Measurements from ENCODE around the gene PCK2. TPM values are rescaled to one million over a fixed set of nuclear protein-coding genes. Genes with fewer than 3 reads are reported as not detected.

PCK2 gene
- total and polyA plus RNA-seq, 2 of the 8 experiments (the other 6 are each of a cell fraction or from before 2014, with no cell fraction given): 81.9 to 115 TPM

DNA sequence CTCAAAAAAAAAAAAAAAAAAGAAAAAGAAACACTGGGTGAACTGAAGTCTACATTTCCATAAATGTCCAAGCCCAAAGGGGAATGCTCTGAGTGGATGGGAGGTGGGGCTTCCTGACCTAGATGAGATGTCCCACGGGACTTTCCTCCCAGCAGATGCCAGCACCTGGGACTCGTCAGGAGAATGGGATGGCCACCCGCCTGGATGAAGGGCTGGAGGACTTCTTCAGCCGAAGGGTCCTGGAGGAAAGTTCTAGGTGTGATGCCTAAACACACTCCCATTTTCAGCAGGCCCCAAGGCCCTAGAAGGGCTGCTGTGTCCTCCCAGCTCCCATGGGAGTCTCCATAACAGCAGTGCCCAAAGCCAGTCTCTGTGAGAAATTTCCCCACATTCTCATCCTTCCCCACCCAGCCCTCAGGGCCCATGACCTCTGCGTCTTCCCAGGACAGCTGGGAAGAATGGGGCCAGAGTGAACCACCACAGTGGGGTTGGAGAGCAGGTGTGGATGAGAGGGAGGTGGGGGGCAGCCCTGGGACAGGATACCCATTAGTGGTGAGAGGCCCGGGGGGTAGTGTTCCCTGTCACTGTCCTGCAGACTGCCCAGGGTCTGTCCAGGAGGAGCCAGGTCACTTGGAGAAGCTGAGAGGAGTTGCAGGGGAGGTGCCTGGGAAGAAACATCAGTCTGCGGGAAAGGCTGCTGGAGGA lies 29.9 kb upstream of the PCK2 start:
- Histone ChIP-seq H3K4me3 (ENCODE audit: extremely low read depth in 1 of 4, insufficient read depth in 2 of 4, low read depth in 3 of 4, low read length in 4 of 4) (no peak overlapping the region), H2BK5ac (ENCODE audit: low read depth, low read length) (no peak overlapping the region), H2BK15ac (ENCODE audit: low read length) (no peak overlapping the region), H4K8ac (ENCODE audit: extremely low read depth, insufficient read depth, low read length) (no peak overlapping the region; the same call in 1 of the 2 replicates), H3K79me1 (ENCODE audit: low read depth, low read length) (no peaks in the 10 kb centered on the region), H3K9ac (replicated peaks in 1 of 4; ENCODE audit: extremely low read depth in 1 of 4, low read depth in 3 of 4, low read length in 3 of 4) (no peak overlapping the region), H3K56ac (replicated peaks; ENCODE audit: insufficient read length, low read depth, low read length) (no peak overlapping the region), H3K4me2 (ENCODE audit: insufficient read depth in 1 of 2, low read depth in 2 of 2, low read length in 2 of 2) (no peak overlapping the region), H4K5ac (ENCODE audit: insufficient read length, low read depth, low read length) (no peak overlapping the region), H2AFZ (ENCODE audit: low read length) (no peak overlapping the region), H4K91ac (replicated peaks; ENCODE audit: insufficient read length, low read length) (no peak overlapping the region), H3K36me3 (ENCODE audit: control insufficient read depth in 2 of 4, insufficient read depth in 4 of 4, low read length in 3 of 4) (no peaks in the 10 kb centered on the region), H3K4me1 (replicated peaks in 1 of 4; ENCODE audit: control insufficient read depth in 3 of 4, insufficient read depth in 4 of 4, low read length in 3 of 4) (no peaks in the 10 kb centered on the region), H2BK120ac (replicated peaks; ENCODE audit: low read depth, low read length) (no peak overlapping the region), H3K23me2 (ENCODE audit: low read depth, low read length) (no peaks in the 10 kb centered on the region), H3K9me3 (ENCODE audit: insufficient read depth in 2 of 2, low read depth in 1 of 2, low read length in 1 of 2) (no peaks in the 10 kb centered on the region), H3K27ac (ENCODE audit: low read depth, low read length) (no peak overlapping the region), H2BK12ac (ENCODE audit: low read depth, low read length) (no peak overlapping the region), H3K23ac (ENCODE audit: insufficient read length) (no peak overlapping the region), H3K18ac (ENCODE audit: extremely low read depth, low read length) (no peak overlapping the region), H2BK20ac (ENCODE audit: low read length) (no peak overlapping the region), H2AK5ac (ENCODE audit: low read depth, low read length) (no peak overlapping the region), H4K20me1 (replicated peaks in 1 of 2; ENCODE audit: control insufficient read depth in 1 of 2, insufficient read depth in 2 of 2, low read length in 2 of 2) (no peaks in the 10 kb centered on the region), H3K79me2 (ENCODE audit: control insufficient read depth in 1 of 2, insufficient read depth in 2 of 2, low read length in 2 of 2) (no peaks in the 10 kb centered on the region), H3K4ac (replicated peaks; ENCODE audit: insufficient read length, low read depth, low read length) (no peak overlapping the region), H3K14ac (ENCODE audit: insufficient read length) (no peak overlapping the region), H3K27me3 (replicated peaks in 1 of 4; ENCODE audit: control insufficient read depth in 3 of 4, extremely low read depth in 1 of 4, insufficient read depth in 3 of 4, low read length in 3 of 4) (no peaks in the 10 kb centered on the region; a peak in 1 of 7 replicates)
- POLR2A ChIA-PET (ENCODE audit: partially characterized antibody): interaction anchor here (1.1 to 27.2 kb wide), 4 partner anchors 10 to 35 kb away, joined by 3 to 626 read pairs (median 20); partner anchors contain the start of genes CARMIL3 and PCK2
- WGBS, 2 experiments (ENCODE audit: extremely low coverage in 1 of 2, insufficient coverage in 1 of 2, insufficient read length in 1 of 2, insufficient replicate concordance in 2 of 2, low coverage in 1 of 2, low lambda C conversion rate in 2 of 2, missing lambda C conversion rate in 1 of 2): 89% methylated on average over 3 of the region's 7 CpGs; no CpG with 5 or more reads in 1 of the 2 experiments
- CTCF ChIA-PET (ENCODE audit: partially characterized antibody): interaction anchor here (0.7 to 23.8 kb wide), 8 partner anchors 8 to 243 kb away, joined by 3 to 316 read pairs (median 6); partner anchors contain the start of genes CARMIL3, CIDEB and PCK2
- DNase-seq (ENCODE audit: low read depth in 1 of 2, low spot score in 2 of 2): no peak
- no peak for FAIRE-seq
- no peak for TF ChIP-seq RFX5 (IDR thresholded peaks at IDR 0.05; ENCODE audit: borderline replicate concordance, low read depth, low read length)
- no peak for TF ChIP-seq SIX5 (IDR thresholded peaks at IDR 0.05; ENCODE audit: low read depth, low read length)

Measured in H1 (cell line).